LNCAP (cell line): ENCODE measurements around the gene ZSCAN26.

ENCODE experiments used
- CTCF ChIP-seq: fragments of 450-650 bp; IDR thresholded peaks from 2 replicates; pipeline ENCODE4 v1.5.1; 2017; ENCODE audit warnings: mild to moderate bottlenecking

The ZSCAN26 gene

GRCh38 chr6:28226460-28226859 is 40.5 kb upstream of the ZSCAN26 start:
- TF ChIP-seq CTCF, result no peak

- TF ChIP-seq CTCF, result no peak
These were observed 34.2 kb upstream of the ZSCAN26 start for GRCh38 chr6:28232785-28233184.

GRCh38 chr6:28235912-28236452 is 31.0 kb upstream of the ZSCAN26 start:
- no peak for TF ChIP-seq CTCF

GRCh38 chr6:28239636-28240035 is 27.3 kb upstream of the ZSCAN26 start:
- TF ChIP-seq CTCF, result no peak

GRCh38 chr6:28240471-28240870 is 26.5 kb upstream of the ZSCAN26 start:
- TF ChIP-seq CTCF, result no peak

- no peak for TF ChIP-seq CTCF
These were observed 23.0 kb upstream of the ZSCAN26 start for GRCh38 chr6:28243946-28244345.

- TF ChIP-seq CTCF, result no peak
These were observed 21.6 kb upstream of the ZSCAN26 start for GRCh38 chr6:28245206-28245941.
